ENCODE data around the gene HELZ. TPM values are rescaled to one million over a fixed set of nuclear protein-coding genes. Genes with fewer than 3 reads are reported as not detected.

Gene HELZ
- total and polyA plus RNA-seq, 2 of the 8 experiments (the other 6 are each of a cell fraction or from before 2014, with no cell fraction given), result 10.0 to 48.7 TPM

GRCh38 chr17:67247416-67247900, 2.5 kb upstream of the HELZ start:
- no peak overlapping the region for H3K27ac ChIP-seq (ENCODE audit: low read depth, low read length)
- H3K27me3 ChIP-seq (replicated peaks in 1 of 4; ENCODE audit: control insufficient read depth in 3 of 4, extremely low read depth in 1 of 4, insufficient read depth in 3 of 4, low read length in 3 of 4), result no peaks in the 10 kb centered on the region
- H3K4me1 ChIP-seq (replicated peaks in 1 of 4; ENCODE audit: control insufficient read depth in 3 of 4, insufficient read depth in 4 of 4, low read length in 3 of 4), result peaks cover 6 to 12% (median 9%) of the 10 kb centered on the region in 4 experiments
- 0 out of 7 replicates have a peak overlapping the region, but pooled peaks of 1 of the 4 experiments have one; percentile 18 for H3K9ac ChIP-seq (replicated peaks in 1 of 4; ENCODE audit: extremely low read depth in 1 of 4, low read depth in 3 of 4, low read length in 3 of 4)
- H3K79me1 ChIP-seq (ENCODE audit: low read depth, low read length), result no peaks in the 10 kb centered on the region
- H3K23me2 ChIP-seq (ENCODE audit: low read depth, low read length), result peaks cover 7% of the 10 kb centered on the region
- H2AK5ac ChIP-seq (ENCODE audit: low read depth, low read length), result peak overlapping the region; percentile 14; the same call in 1 of the 2 replicates
- H3K9me3 ChIP-seq (ENCODE audit: insufficient read depth in 2 of 2, low read depth in 1 of 2, low read length in 1 of 2), result no peaks in the 10 kb centered on the region
- POLR2A ChIA-PET (ENCODE audit: partially characterized antibody), result interaction anchor here (0.5 kb wide), 1 partner anchor 25 kb away, joined by 3 read pairs; no protein-coding TSS in a partner anchor
- H3K79me2 ChIP-seq (ENCODE audit: control insufficient read depth in 1 of 2, insufficient read depth in 2 of 2, low read length in 2 of 2), result peaks cover 0 to 19% of the 10 kb centered on the region in 2 experiments; a peak in 2 of 4 replicates
- no peak overlapping the region for H3K4me3 ChIP-seq (ENCODE audit: extremely low read depth in 1 of 4, insufficient read depth in 2 of 4, low read depth in 3 of 4, low read length in 4 of 4)
- 0 out of 2 replicates have a peak overlapping the region, but pooled peaks have one; percentile 9 for H2BK12ac ChIP-seq (ENCODE audit: low read depth, low read length)
- WGBS, 2 experiments (ENCODE audit: extremely low coverage in 1 of 2, insufficient coverage in 1 of 2, insufficient read length in 1 of 2, insufficient replicate concordance in 2 of 2, low coverage in 1 of 2, low lambda C conversion rate in 2 of 2, missing lambda C conversion rate in 1 of 2), result 96% methylated on average over 12 of the region's 12 CpGs; no CpG with 5 or more reads in 1 of the 2 experiments
- H3K4me2 ChIP-seq (ENCODE audit: insufficient read depth in 1 of 2, low read depth in 2 of 2, low read length in 2 of 2), result peak overlapping the region; percentile 73 to 78
- no peaks in the 10 kb centered on the region for H4K20me1 ChIP-seq (replicated peaks in 1 of 2; ENCODE audit: control insufficient read depth in 1 of 2, insufficient read depth in 2 of 2, low read length in 2 of 2)
- no peak overlapping the region for H3K14ac ChIP-seq (ENCODE audit: insufficient read length)
- H4K91ac ChIP-seq (replicated peaks; ENCODE audit: insufficient read length, low read length), result peak overlapping the region; percentile 45
- H2BK20ac ChIP-seq (ENCODE audit: low read length), result no peak overlapping the region
- FAIRE-seq (no peak), DNase-seq (ENCODE audit: low read depth in 1 of 2, low spot score in 2 of 2) (peak in 1 of 2 experiments; percentile 44)
- no peak overlapping the region for H4K8ac ChIP-seq (ENCODE audit: extremely low read depth, insufficient read depth, low read length)
- no peak overlapping the region for H2BK15ac ChIP-seq (ENCODE audit: low read length)
- no peak overlapping the region for H3K23ac ChIP-seq (ENCODE audit: insufficient read length)
- H3K4ac ChIP-seq (replicated peaks; ENCODE audit: insufficient read length, low read depth, low read length), result no peak overlapping the region
- no peak overlapping the region for H2AFZ ChIP-seq (ENCODE audit: low read length)
- H3K56ac ChIP-seq (replicated peaks; ENCODE audit: insufficient read length, low read depth, low read length), result no peak overlapping the region
- H4K5ac ChIP-seq (ENCODE audit: insufficient read length, low read depth, low read length), result no peak overlapping the region
- H2BK5ac ChIP-seq (ENCODE audit: low read depth, low read length), result peak overlapping the region; percentile 6; the same call in 1 of the 2 replicates
- no peak overlapping the region for H2BK120ac ChIP-seq (replicated peaks; ENCODE audit: low read depth, low read length)
- H3K36me3 ChIP-seq (ENCODE audit: control insufficient read depth in 2 of 4, insufficient read depth in 4 of 4, low read length in 3 of 4), result no peaks in the 10 kb centered on the region
- H3K18ac ChIP-seq (ENCODE audit: extremely low read depth, low read length), result no peak overlapping the region
- CTCF ChIA-PET (ENCODE audit: partially characterized antibody), result interaction anchor here (0.5 to 2.4 kb wide), 5 partner anchors 15 to 133 kb away, joined by 3 to 5 read pairs (median 3); no protein-coding TSS in a partner anchor
- TF ChIP-seq USF2 (IDR thresholded peaks at IDR 0.05; ENCODE audit: low read length), result no peak
- TF ChIP-seq SIX5 (IDR thresholded peaks at IDR 0.05; ENCODE audit: low read depth, low read length), result no peak
- TF ChIP-seq RFX5 (IDR thresholded peaks at IDR 0.05; ENCODE audit: borderline replicate concordance, low read depth, low read length), result no peak
- no peak for TF ChIP-seq BACH1 (IDR thresholded peaks at IDR 0.05; ENCODE audit: low read length)
- no peak for TF ChIP-seq HDAC6 (IDR thresholded peaks at IDR 0.05; ENCODE audit: low read depth, low read length)
- no peak for TF ChIP-seq SIRT6 (IDR thresholded peaks at IDR 0.05; ENCODE audit: low read length)
- no peak for TF ChIP-seq KDM1A (IDR thresholded peaks at IDR 0.05; ENCODE audit: borderline replicate concordance, low read length)
- TF ChIP-seq MAFK (IDR thresholded peaks at IDR 0.05; ENCODE audit: low read depth, low read length), result no peak
- no peak for TF ChIP-seq CTCF (IDR thresholded peaks at IDR 0.05; ENCODE audit: control extremely low read depth in 1 of 3, insufficient read depth in 1 of 3, low read depth in 1 of 3, low read length in 3 of 3)
- TF ChIP-seq GTF2F1 (IDR thresholded peaks at IDR 0.05; ENCODE audit: borderline replicate concordance, low read depth, low read length), result no peak
